ENCODE measurements around the gene CHRNE. TPM values are rescaled to one million over a fixed set of nuclear protein-coding genes. Genes with fewer than 3 reads are reported as not detected.

The CHRNE gene
- total and polyA plus RNA-seq, 2 donors (not counting 1 experiment from before 2014, with no cell fraction given), result 0.99 to 4.7 TPM

DNA sequence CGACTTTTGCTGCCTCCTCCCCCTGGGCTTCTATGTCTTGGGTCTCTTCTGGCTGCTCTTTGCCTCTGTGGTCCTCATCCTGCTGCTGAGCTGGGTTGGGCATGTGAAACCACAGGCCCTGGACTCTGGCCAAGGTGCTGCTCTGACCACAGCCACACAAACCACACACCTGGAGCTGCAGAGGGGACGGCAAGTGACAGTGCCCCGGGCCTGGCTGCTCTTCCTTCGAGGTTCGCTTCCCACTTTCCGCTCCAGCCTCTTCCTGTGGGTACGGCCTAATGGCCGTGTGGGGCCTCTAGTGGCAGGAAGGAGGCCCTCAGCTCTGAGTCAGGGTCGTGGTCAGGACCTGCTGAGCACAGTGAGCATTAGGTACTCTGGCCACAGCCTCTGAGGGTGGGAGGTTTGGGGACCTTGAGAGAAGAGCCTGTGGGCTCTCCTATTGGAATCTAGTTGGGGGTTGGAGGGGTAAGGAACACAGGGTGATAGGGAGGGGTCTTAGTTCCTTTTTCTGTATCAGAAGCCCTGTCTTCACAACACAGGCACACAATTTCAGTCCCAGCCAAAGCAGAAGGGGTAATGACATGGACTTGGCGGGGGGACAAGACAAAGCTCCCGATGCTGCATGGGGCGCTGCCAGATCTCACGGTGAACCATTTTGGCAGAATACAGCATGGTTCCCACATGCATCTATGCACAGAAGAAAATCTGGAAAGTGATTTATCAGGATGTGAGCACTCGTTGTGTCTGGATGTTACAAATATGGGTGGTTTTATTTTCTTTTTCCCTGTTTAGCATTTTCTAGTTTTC lies 31.5 kb upstream of the CHRNE start:
- Histone ChIP-seq H3K4me2 (replicated peaks; ENCODE audit: low read depth, low read length, poor library complexity, severe bottlenecking) (peak overlapping the region; percentile 34), H3K79me2 (ENCODE audit: control insufficient read depth, insufficient read depth, low read length) (peaks cover 4% of the 10 kb centered on the region), H3K4me1 (ENCODE audit: control insufficient read depth in 2 of 2, insufficient read depth in 2 of 2, low read length in 2 of 2) (peaks cover 19 to 28% of the 10 kb centered on the region in 2 donors), H4K20me1 (ENCODE audit: control insufficient read depth, insufficient read depth, low read length, poor library complexity, severe bottlenecking) (no peaks in the 10 kb centered on the region), H3K36me3 (replicated peaks in 1 of 2; ENCODE audit: control extremely low read depth in 1 of 2, control insufficient read depth in 1 of 2, extremely low read depth in 1 of 2, insufficient read depth in 2 of 2, low read length in 1 of 2) (peaks cover 0 to 19% of the 10 kb centered on the region in 2 experiments), H3K4me3 (ENCODE audit: control extremely low read depth in 1 of 5, extremely low read depth in 1 of 5, insufficient read depth in 1 of 5, low read depth in 2 of 5, low read length in 4 of 5) (no peak overlapping the region), H3K27me3 (replicated peaks in 1 of 4; ENCODE audit: control extremely low read depth in 1 of 4, control insufficient read depth in 3 of 4, insufficient read depth in 4 of 4, low read length in 3 of 4) (peaks cover 0 to 16% (median 3%) of the 10 kb centered on the region in 4 experiments), H2AFZ (ENCODE audit: insufficient read depth, low read depth, low read length, poor library complexity, severe bottlenecking) (no peak overlapping the region), H3K9ac (ENCODE audit: low read length) (no peak overlapping the region), H3K9me3 (ENCODE audit: control extremely low read depth in 1 of 3, control insufficient read depth in 2 of 3, insufficient read depth in 1 of 3, low read length in 2 of 3) (no peaks in the 10 kb centered on the region), H3K27ac (ENCODE audit: low read length in 2 of 2) (no peak overlapping the region)
- H3K4me3 Mint-ChIP-seq, result no peak overlapping the region
- H3K27ac Mint-ChIP-seq, result no peak overlapping the region
- POLR2A ChIA-PET, result interaction anchor here (0.5 to 1.1 kb wide), 2 partner anchors 28 to 33 kb away, joined by 3 read pairs; no protein-coding TSS in a partner anchor
- peaks cover 15% of the 10 kb centered on the region for H3K27me3 Mint-ChIP-seq
- H3K9me3 Mint-ChIP-seq (ENCODE audit: insufficient read depth), result no peaks in the 10 kb centered on the region
- CTCF ChIA-PET, result interaction anchor here (0.6 to 1.0 kb wide), 2 partner anchors 25 to 46 kb away, joined by 3 read pairs; no protein-coding TSS in a partner anchor
- intact Hi-C loops (cut with micrococcal nuclease), result no loop called here
- WGBS (ENCODE audit: insufficient coverage), result 1% methylated on average over 9 of the region's 14 CpGs
- ATAC-seq (ENCODE audit: low read depth) (no peak), DNase-seq (no peak)
- H3K4me1 Mint-ChIP-seq, result peaks cover 41% of the 10 kb centered on the region
- TF ChIP-seq, protein P1, sequence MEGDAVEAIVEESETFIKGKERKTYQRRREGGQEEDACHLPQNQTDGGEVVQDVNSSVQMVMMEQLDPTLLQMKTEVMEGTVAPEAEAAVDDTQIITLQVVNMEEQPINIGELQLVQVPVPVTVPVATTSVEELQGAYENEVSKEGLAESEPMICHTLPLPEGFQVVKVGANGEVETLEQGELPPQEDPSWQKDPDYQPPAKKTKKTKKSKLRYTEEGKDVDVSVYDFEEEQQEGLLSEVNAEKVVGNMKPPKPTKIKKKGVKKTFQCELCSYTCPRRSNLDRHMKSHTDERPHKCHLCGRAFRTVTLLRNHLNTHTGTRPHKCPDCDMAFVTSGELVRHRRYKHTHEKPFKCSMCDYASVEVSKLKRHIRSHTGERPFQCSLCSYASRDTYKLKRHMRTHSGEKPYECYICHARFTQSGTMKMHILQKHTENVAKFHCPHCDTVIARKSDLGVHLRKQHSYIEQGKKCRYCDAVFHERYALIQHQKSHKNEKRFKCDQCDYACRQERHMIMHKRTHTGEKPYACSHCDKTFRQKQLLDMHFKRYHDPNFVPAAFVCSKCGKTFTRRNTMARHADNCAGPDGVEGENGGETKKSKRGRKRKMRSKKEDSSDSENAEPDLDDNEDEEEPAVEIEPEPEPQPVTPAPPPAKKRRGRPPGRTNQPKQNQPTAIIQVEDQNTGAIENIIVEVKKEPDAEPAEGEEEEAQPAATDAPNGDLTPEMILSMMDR (IDR thresholded peaks at IDR 0.05), result no peak
- no peak for TF ChIP-seq EZH2 (IDR thresholded peaks at IDR 0.05; ENCODE audit: borderline replicate concordance, insufficient read depth, low read depth, low read length, poor library complexity, severe bottlenecking)

DNA sequence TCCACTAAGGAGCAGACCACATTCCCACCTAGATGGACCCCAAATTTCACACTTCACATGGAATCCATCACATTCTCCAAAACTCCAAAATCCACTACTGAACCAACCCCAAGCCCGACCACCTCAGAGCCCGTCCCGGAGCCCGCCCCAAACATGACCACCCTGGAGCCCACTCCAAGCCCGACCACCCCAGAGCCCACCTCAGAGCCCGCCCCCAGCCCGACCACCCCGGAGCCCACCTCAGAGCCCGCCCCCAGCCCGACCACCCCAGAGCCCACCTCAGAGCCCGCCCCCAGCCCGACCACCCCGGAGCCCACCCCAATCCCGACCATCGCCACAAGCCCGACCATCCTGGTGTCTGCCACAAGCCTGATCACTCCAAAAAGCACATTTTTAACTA lies 30.7 kb upstream of the CHRNE start:
- Histone ChIP-seq H3K27ac (ENCODE audit: low read length in 2 of 2) (no peak overlapping the region), H3K4me1 (ENCODE audit: control insufficient read depth in 2 of 2, insufficient read depth in 2 of 2, low read length in 2 of 2) (peaks cover 12 to 21% of the 10 kb centered on the region in 2 donors), H3K79me2 (ENCODE audit: control insufficient read depth, insufficient read depth, low read length) (no peaks in the 10 kb centered on the region), H3K4me3 (ENCODE audit: control extremely low read depth in 1 of 5, extremely low read depth in 1 of 5, insufficient read depth in 1 of 5, low read depth in 2 of 5, low read length in 4 of 5) (no peak overlapping the region), H2AFZ (ENCODE audit: insufficient read depth, low read depth, low read length, poor library complexity, severe bottlenecking) (no peak overlapping the region), H3K9me3 (ENCODE audit: control extremely low read depth in 1 of 3, control insufficient read depth in 2 of 3, insufficient read depth in 1 of 3, low read length in 2 of 3) (no peaks in the 10 kb centered on the region), H3K36me3 (replicated peaks in 1 of 2; ENCODE audit: control extremely low read depth in 1 of 2, control insufficient read depth in 1 of 2, extremely low read depth in 1 of 2, insufficient read depth in 2 of 2, low read length in 1 of 2) (peaks cover 0 to 19% of the 10 kb centered on the region in 2 experiments), H3K4me2 (replicated peaks; ENCODE audit: low read depth, low read length, poor library complexity, severe bottlenecking) (no peak overlapping the region), H3K27me3 (replicated peaks in 1 of 4; ENCODE audit: control extremely low read depth in 1 of 4, control insufficient read depth in 3 of 4, insufficient read depth in 4 of 4, low read length in 3 of 4) (peaks cover 0 to 16% (median 3%) of the 10 kb centered on the region in 4 experiments), H4K20me1 (ENCODE audit: control insufficient read depth, insufficient read depth, low read length, poor library complexity, severe bottlenecking) (no peaks in the 10 kb centered on the region), H3K9ac (ENCODE audit: low read length) (no peak overlapping the region)
- H3K9me3 Mint-ChIP-seq (ENCODE audit: insufficient read depth), result no peaks in the 10 kb centered on the region
- TF ChIP-seq, protein P1 (IDR thresholded peaks at IDR 0.05), result no peak
- no peak for TF ChIP-seq EZH2 (IDR thresholded peaks at IDR 0.05; ENCODE audit: borderline replicate concordance, insufficient read depth, low read depth, low read length, poor library complexity, severe bottlenecking)
- WGBS (ENCODE audit: insufficient coverage), result 56% methylated on average over 11 of the region's 16 CpGs
- peaks cover 15% of the 10 kb centered on the region for H3K27me3 Mint-ChIP-seq
- no peak for ATAC-seq (ENCODE audit: low read depth)
- intact Hi-C loops (cut with micrococcal nuclease), result no loop called here
- DNase-seq, result no peak
- CTCF ChIA-PET, result interaction anchor here (1.0 kb wide), 1 partner anchor 47 kb away, joined by 3 read pairs; no protein-coding TSS in a partner anchor
- peaks cover 35% of the 10 kb centered on the region for H3K4me1 Mint-ChIP-seq
- POLR2A ChIA-PET, result interaction anchor here (0.5 kb wide), 1 partner anchor 29 kb away, joined by 3 read pairs; no protein-coding TSS in a partner anchor
- H3K4me3 Mint-ChIP-seq, result no peak overlapping the region
- H3K27ac Mint-ChIP-seq, result no peak overlapping the region

Data from B cell (primary cell).